HepG2 (cell line): ENCODE results near the gene ETFA.

Experiments used
- EZH2 ChIP-seq: conservative IDR thresholded peaks from 2 replicates; pipeline ENCODE4 v1.6.1; 2012; ENCODE audit warnings: mild to moderate bottlenecking, low read depth, low read length, moderate library complexity
- HDAC2 ChIP-seq: sonication (generic); formaldehyde crosslinking; IDR thresholded peaks from 2 replicates; pipeline ENCODE4 v1.4.0; 2020; ENCODE audit warnings: missing genetic modification reagents
- HHEX ChIP-seq: IDR thresholded peaks from 2 replicates; pipeline ENCODE4 v1.6.1; 2016; ENCODE audit warnings: control low read depth
- HNRNPLL ChIP-seq: fragments of 200-400 bp; formaldehyde crosslinking; IDR thresholded peaks from 2 replicates; pipeline ENCODE4 v1.6.1; 2017; ENCODE audit warnings: mild to moderate bottlenecking, low read depth, low read length; ENCODE audit not compliant: poor library complexity, severe bottlenecking
- RELA ChIP-seq: sonication (generic); formaldehyde crosslinking; IDR thresholded peaks from 2 replicates; pipeline ENCODE4 v1.4.0; 2020; ENCODE audit warnings: missing genetic modification reagents
- RFX5 ChIP-seq: IDR thresholded peaks from 2 replicates; pipeline ENCODE4 v1.6.1; 2011; ENCODE audit warnings: low read depth, low read length, improper control_type of control experiment
- ZHX1 ChIP-seq: sonication (generic); formaldehyde crosslinking; IDR thresholded peaks from 2 replicates; pipeline ENCODE4 v1.8.1; 2022; ENCODE audit warnings: low read depth, mild to moderate bottlenecking, missing genetic modification reagents
- ZNF672 ChIP-seq: sonication (generic); formaldehyde crosslinking; IDR thresholded peaks from 2 replicates; pipeline ENCODE4 v1.8.1; 2022; ENCODE audit warnings: missing genetic modification reagents
- TF ChIP-seq, protein P1 (sequence below), 2 experiments: sonication (generic) in 1 of 2; formaldehyde crosslinking in 1 of 2; IDR thresholded peaks; 2 replicates each; pipeline versions ENCODE4 v1.5.1 to v1.6.1; 2011 to 2020; ENCODE audit warnings: borderline replicate concordance in 1 of 2, low read depth in 1 of 2, low read length in 1 of 2, mild to moderate bottlenecking in 1 of 2, missing genetic modification reagents in 1 of 2, moderate library complexity in 1 of 2
- TF ChIP-seq, protein P2 (sequence below): sonication (generic); formaldehyde crosslinking; IDR thresholded peaks from 2 replicates; pipeline ENCODE4 v1.8.0; 2023; ENCODE audit warnings: mild to moderate bottlenecking, missing genetic modification reagents
- TF ChIP-seq, protein P3 (sequence below): sonication (generic); formaldehyde crosslinking; IDR thresholded peaks from 2 replicates; pipeline ENCODE4 v1.5.0; 2020; ENCODE audit warnings: missing genetic modification reagents
- TF ChIP-seq, protein P4 (sequence below): sonication (generic); formaldehyde crosslinking; IDR thresholded peaks from 2 replicates; pipeline ENCODE4 v1.8.0; 2022; ENCODE audit warnings: mild to moderate bottlenecking, missing genetic modification reagents, moderate library complexity

DNA sequence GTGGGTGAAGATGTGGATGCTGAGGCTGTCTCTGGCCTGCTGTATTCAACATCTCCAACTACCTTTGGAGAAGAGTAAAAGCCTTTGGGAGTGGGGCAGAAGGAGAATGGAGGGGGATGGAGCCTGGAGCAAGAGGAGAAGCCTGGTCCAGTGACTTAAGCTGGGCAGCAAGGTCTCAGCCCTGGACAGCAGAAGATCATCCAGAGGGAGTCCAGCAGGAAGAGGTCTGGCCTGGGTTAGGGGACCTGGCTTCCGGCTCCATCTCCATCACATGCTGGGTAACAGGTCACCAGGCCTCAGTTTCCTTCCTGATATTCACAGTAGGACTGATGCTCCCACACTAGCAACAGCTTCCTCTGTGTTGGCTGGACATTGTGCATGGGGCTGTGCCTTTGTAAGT is 21.5 kb upstream of the ETFA start:
- TF ChIP-seq HNRNPLL (no peak), ZHX1 (CRISPR knock-in tag) (no peak), RELA (CRISPR knock-in tag) (no peak), EZH2 (no peak), RFX5 (no peak), HHEX (CRISPR knock-in tag) (no peak), ZNF672 (CRISPR knock-in tag) (no peak), HDAC2 (CRISPR knock-in tag) (no peak)
- TF ChIP-seq, protein P1, sequence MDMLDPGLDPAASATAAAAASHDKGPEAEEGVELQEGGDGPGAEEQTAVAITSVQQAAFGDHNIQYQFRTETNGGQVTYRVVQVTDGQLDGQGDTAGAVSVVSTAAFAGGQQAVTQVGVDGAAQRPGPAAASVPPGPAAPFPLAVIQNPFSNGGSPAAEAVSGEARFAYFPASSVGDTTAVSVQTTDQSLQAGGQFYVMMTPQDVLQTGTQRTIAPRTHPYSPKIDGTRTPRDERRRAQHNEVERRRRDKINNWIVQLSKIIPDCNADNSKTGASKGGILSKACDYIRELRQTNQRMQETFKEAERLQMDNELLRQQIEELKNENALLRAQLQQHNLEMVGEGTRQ (IDR thresholded peaks at IDR 0.05; ENCODE audit: low read depth, low read length): no peak
- TF ChIP-seq, protein P1 (CRISPR knock-in tag; IDR thresholded peaks at IDR 0.05; ENCODE audit: borderline replicate concordance): no peak
- TF ChIP-seq, protein P2, sequence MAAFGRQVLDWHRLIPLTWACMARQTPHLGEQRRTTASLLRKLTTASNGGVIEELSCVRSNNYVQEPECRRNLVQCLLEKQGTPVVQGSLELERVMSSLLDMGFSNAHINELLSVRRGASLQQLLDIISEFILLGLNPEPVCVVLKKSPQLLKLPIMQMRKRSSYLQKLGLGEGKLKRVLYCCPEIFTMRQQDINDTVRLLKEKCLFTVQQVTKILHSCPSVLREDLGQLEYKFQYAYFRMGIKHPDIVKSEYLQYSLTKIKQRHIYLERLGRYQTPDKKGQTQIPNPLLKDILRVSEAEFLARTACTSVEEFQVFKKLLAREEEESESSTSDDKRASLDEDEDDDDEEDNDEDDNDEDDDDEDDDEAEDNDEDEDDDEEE: no peak
- TF ChIP-seq, protein P3, sequence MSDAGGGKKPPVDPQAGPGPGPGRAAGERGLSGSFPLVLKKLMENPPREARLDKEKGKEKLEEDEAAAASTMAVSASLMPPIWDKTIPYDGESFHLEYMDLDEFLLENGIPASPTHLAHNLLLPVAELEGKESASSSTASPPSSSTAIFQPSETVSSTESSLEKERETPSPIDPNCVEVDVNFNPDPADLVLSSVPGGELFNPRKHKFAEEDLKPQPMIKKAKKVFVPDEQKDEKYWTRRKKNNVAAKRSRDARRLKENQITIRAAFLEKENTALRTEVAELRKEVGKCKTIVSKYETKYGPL (CRISPR knock-in tag): no peak
- TF ChIP-seq, protein P4, sequence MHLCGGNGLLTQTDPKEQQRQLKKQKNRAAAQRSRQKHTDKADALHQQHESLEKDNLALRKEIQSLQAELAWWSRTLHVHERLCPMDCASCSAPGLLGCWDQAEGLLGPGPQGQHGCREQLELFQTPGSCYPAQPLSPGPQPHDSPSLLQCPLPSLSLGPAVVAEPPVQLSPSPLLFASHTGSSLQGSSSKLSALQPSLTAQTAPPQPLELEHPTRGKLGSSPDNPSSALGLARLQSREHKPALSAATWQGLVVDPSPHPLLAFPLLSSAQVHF: no peak
